ENCODE data around the gene PPM1L.

The PPM1L gene

DNA sequence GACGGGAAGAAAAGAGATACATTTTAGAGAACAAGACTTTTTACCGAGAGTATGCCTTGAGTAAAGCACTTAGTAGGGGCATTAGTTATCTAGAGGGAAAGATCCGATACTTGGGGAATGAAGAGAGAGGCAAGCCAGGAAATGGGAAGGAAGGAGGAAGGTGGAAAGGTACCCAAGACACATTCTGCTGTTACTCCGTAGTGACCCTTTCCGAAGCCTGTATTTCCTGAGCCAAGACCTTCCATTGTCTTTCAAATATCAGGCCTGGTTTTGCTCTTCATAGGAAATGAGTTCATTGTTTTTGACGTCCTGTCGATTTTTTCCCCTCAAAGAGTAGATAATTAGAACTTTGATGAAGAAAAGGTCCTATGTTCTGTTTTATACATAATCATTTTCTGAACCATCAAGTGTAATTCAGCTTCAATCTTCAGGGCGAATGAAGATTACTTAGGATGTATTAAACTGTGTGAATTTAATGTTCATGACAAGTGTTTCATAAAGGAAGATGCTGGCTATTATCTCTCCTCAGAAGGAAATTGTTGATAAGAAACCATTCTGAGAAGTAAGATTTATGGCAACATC lies 95.7 kb downstream of the PPM1L start:
- no peak for DNase-seq (ENCODE audit: low read depth in 2 of 2)

DNA sequence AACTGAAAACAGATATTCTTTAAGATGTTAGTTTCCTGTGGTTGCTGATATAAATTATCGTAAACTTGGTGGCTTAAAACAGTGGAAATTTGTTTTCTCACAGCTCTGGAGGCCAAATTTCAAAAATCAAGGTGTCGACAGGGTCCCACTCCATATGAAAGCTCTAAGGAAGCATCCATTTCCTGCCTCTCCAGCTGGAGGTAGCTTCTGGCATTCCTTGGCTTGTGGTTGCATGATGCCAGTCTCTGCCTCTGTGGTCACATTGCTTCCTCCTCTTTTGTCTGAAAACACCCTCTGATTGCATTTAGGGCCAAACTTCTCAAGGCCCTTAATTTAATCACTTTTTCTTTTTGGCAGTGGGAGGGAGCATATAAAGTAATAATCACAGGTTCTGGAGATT lies 96.8 kb downstream of the PPM1L start:
- DNase-seq (ENCODE audit: low read depth in 2 of 2): no peak

DNA sequence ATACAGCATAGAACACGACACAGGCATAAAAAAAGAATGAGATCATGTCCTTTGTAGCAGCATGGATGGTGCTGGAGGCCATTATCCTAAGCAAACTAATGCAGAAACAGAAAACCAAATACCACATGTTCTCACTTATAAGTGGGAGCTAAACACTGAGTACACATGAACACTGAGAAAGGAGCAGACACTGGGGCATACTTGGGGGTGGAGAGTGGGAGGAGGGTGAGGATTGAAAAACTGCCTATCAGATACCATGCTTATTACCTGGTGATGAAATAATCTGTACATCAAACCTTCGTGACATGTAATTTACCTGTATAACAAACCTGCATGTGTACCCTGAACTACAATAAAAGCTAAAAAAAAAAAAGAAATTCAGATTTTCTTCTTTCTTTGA lies 100.4 kb downstream of the PPM1L start:
- no peak for DNase-seq (ENCODE audit: low read depth in 2 of 2)

DNA sequence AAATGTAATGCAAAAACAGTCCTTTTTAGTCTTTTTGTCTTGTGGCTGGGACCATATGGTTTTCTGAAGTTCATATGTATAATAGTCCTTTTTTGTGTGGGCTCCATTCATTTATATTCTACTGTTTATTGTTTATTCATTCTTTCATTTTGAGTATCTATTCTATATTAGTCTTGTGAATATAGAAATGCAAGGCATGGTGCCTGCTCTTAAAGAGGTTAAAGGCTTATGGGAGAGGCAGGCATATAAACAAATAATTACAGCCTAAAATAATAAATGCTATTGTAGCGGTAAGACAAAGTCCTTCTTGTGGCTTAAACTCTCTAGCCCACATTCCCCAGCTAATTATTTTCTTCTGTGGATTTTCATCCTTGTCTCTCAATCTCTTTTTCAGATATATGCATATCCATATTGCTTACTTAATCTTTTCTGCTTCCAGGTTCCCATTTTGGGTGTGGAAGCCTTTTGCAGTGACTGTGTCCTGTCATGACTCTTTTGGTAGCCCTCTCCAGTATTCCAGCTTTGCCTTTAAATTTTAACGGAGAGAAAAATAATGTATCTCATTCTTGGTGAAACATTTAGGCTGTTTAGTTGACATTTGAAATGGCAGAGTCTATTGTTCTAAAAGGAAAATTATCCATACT lies 101.6 kb downstream of the PPM1L start:
- DNase-seq (ENCODE audit: low read depth in 2 of 2): no peak

DNA sequence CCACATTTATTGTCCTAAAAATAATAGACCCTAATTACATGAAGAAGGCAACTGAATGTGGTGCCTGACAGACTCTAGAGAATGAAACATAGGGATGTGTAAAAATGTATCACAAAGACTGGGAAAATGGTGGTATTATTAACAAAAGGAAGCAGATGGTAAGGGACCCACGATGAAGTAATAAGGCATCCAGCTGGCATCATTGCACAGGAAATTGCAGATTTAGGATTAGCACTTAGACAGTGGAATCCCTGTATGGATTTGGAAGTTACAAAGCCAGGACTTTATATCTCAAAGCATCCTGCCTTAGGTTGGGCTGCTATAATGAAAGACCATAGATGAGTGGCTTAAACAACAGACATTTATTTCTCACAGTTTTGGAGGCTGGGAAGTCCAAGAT lies 104.3 kb downstream of the PPM1L start:
- no peak for DNase-seq (ENCODE audit: low read depth in 2 of 2)

DNA sequence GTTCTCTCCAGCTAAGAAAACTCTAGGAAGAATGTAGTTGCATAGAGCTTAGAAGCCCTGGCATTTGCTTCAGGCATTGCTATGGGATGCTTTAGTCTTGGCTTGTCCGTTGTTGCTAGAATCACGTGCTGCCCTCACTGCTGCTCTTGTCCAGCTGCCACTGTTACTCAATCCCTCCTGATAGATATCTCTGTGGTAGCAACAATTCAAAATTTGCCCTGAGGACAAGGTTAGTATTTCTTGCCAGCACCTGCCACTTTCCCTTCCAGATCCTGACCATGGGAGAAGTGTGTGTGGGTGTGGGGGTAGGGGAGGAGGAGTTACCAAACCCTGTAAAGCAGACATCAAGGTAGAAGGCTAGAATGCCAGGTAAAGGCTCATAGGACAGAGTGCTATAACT lies 113.8 kb downstream of the PPM1L start:
- DNase-seq (ENCODE audit: low read depth in 2 of 2): no peak

DNA sequence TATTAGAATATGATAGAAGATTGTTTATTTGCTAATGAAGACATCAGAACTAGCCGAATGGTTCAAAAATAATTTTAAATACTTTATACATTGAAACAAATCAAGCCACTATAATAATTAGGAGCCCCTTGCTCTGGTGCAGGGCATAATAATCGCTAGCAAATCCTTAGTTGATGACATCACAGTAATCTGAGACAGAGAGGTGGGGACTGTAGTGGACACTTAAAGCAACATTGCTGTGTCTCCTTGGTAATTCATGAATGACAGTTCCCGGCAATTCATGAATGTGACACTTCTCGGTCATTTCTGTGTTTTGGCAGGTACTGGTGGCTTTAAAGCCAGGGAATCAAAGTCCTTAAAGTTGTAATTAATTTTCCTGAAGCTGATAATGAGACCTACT lies 114.3 kb downstream of the PPM1L start:
- DNase-seq (ENCODE audit: low read depth in 2 of 2): no peak

DNA sequence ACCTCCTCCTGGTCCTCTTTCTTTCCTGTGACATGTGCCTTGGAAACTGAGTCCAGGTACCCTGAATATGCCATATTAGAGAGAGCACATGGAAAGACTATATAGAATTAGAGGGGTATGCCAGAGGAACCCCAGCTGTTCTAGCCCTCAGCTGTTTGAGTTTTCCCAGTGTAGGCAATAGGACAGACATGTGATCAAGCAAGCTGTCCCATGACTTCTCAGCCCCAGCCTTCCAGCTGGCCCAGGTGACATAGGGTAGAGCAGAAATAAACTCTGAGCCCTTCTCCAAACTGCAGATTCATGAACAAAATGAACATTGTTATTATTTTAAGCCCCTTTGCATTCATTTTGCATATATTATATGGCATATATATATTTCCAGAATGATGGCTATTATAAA lies 118.7 kb downstream of the PPM1L start:
- DNase-seq (ENCODE audit: low read depth in 2 of 2): no peak

DNA sequence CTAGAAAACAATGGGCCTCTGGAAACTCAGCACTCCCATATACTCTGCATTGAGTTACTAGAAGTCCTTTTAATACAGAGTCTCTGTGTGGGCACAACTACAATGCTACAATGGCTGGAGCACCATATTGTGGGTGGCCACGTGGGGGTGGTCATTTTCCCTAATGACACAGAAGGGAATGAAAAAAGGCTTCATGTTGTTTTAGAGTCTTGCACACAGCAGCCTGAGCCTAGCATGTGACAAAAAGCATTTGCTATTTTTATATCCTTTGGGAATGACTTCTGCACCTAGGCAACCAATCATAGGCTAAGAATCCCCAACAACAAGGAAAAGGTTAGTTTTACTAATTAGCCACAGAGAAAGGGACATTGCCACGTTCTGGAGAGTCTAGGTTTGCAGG lies 120.6 kb downstream of the PPM1L start:
- DNase-seq (ENCODE audit: low read depth in 2 of 2): no peak

DNA sequence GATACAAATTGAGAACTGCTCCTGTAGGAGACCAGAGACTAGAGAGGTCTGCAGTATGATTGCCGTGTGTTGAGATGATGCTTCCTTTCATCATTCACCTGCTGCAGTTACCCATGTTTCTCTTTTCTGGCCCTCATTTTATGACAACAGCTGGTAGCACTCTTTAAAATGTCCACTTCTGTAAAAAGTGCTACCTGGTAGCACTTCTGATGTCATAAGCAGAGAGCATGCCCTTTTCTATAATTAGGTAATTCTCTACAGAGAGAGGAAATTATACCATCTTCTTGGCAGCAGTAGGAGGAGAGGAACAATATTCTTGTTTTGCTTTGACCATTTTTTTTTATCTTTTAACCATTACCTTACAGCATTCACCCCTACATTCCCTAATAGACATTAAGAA lies 123.8 kb downstream of the PPM1L start:
- no peak for DNase-seq (ENCODE audit: low read depth in 2 of 2)

DNA sequence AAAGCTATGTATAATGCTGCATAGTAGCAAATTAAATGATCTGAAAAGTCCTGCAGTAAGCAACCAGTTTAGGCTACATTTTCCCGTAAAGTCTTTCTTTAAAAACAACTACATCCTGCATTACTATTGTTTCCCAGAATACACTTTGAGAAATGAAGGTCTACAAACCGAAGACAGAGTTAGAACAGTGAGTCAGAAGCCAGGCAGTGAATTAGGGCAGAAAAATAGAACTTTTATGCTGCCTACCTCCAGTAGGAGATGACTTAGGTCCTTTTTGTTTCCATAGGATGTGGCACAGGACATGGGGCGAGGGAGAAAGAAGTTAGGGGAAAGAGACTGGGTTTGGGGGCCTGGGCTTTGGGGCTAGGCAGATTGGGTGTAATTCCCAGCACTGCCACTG lies 127.3 kb downstream of the PPM1L start:
- no peak for DNase-seq (ENCODE audit: low read depth in 2 of 2)

DNA sequence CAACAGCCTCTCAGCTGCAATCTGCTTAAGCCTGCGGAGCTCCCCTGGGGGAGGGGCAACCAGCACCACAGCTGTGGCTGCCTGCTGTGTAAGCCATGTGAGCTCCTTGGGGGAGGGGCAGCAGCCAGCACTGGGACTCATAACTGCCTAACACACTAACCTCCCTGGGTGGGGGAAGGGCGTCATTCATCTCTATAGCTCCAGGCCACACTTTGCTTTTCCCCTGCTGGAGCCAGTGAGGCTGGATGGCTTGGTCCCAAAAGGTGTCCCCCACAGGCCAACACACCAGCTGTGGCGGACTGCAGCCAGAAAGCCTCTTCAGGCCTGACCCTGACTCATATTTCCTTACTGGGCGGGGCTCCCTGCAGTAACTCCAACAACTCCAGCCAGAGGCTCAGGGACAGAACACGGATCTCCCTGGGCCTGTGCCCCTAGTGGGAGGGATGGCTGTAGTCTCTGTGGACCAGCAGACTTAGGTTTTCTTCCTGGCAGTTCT lies 129.8 kb downstream of the PPM1L start:
- no peak for DNase-seq (ENCODE audit: low read depth in 2 of 2)

DNA sequence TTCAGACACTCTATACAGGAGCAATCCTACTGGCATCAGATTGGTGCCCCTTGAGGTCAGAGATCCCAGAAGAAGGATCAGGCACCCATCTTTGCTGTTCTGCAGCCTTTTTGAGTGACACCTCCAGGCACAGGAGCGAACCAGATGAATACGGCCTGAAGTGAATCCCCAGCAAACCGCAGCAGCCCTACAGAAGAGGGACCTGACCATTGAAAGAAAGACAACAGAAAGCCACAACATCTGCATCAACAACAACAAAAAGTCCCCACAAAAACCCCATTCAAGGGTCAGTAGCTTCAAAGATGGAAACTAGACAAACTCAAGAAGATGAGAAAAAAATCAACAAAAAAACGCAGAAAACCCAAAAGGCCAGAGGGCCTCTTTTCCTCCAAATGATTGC lies 130.4 kb downstream of the PPM1L start:
- no peak for DNase-seq (ENCODE audit: low read depth in 2 of 2)

DNA sequence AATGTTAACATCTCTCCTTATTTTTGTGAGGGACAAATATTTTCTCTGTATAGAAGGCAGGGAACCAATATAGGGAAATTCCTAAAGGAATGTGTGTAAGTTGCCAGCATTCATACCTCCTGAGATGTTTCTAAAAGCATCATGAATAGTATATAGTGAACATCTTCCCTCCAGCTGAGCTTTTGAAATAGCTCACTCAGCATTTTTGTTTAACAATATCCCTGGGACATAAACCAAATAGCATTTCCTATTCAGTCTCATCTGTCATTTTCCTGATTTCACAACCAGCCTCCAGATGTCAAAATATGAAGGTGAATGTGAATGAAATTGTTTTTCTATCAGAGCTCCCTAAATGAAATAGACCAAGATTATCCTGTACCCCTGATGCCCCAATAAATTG lies 137.2 kb downstream of the PPM1L start:
- DNase-seq (ENCODE audit: low read depth in 2 of 2): no peak

DNA sequence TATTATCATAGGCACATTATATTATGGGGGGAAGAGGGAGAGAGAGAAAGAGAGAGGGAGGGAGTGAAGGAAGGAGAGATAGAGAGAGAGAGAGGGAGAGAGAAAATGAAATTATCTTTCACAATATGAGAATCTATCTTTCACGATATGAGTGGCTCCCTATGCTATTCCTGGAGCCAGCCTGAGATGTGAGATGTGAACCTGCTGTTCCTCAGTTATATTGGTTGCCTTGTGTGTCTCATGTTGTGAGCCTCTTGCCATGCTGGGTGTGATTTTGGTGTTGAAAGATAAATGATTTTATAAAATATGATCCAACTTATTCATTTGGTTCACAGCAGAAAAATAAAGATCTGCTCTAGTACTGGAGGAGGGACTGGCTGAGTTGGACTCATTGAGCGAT lies 148.7 kb downstream of the PPM1L start:
- DNase-seq (ENCODE audit: low read depth in 2 of 2): no peak

DNA sequence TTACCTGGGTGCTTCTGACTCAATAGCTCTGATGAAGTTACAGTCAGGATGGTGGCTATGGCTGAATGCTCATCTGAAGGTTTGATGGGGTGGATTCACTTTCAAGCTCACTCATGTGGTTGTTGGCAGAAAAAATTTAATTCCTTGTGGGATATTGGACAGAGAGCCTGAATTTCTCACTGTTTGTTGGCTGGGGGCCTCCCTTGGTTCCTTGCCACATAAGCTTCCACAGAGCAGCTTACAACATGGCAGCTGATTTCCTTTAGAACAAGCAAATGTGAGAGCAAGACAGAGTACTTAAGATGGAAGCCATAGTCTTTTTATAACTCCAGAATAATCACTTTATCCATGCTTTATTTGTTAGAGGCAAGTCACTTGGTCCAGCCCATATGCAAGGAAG lies 150.6 kb downstream of the PPM1L start:
- DNase-seq (ENCODE audit: low read depth in 2 of 2): no peak

DNA sequence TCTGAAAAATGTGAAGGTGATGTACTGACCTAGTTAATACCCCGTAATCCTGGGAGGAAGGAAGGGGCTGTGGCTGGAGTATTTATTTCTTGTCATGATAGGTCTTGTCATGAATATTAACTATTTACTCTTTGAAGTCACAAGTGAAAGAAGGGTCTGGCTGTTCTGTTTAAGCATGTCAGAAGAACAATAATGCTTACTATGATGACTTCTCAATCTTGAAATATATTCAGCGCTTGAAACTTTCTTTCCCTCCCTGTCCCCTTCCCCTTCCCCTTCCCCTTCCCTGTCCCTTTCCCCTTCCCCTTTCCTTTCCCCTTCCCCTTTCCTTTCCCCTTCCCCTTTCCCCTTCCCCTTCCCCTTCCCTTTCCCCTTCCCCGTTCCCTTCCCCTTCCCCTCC lies 153.9 kb downstream of the PPM1L start:
- DNase-seq (ENCODE audit: low read depth in 2 of 2): no peak

DNA sequence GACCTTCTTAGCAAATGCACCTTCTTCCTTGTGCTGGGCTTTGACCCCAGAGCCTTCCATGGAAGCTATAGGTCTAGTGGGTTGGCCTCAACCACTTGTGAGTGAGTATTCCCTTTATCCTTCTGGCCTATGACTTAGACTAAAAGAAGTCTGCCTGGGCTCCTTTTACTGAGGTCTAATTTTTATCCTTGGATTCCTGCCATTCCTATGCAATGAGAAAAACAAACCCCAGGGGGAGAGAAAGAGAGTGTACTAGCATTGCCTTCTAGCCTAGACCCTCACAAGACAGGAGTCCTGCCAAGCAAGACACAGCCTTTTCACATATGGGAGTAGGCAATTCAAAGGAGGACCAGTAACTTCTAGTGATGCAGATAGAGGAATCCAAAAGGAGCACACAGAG lies 155.4 kb downstream of the PPM1L start:
- DNase-seq (ENCODE audit: low read depth in 2 of 2): no peak

DNA sequence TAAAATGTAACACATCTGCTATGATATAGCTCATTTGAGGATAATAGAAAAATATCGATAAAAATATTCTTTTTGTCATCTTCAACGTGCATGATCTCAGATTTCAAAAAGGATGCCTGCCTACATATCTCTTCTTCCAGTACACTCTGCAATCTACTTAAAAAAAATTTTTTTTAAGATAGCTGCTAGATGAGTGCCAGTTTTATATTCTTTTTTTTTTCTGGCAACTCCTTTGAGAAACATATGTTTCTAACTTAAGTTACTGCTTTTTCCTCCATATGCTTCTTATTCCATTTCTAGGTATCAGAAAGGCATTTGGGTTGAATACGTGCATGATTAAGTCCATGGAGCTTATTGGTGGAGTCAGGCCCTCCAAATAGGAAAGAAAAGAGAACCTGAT lies 160.4 kb downstream of the PPM1L start:
- no peak for DNase-seq (ENCODE audit: low read depth in 2 of 2)

DNA sequence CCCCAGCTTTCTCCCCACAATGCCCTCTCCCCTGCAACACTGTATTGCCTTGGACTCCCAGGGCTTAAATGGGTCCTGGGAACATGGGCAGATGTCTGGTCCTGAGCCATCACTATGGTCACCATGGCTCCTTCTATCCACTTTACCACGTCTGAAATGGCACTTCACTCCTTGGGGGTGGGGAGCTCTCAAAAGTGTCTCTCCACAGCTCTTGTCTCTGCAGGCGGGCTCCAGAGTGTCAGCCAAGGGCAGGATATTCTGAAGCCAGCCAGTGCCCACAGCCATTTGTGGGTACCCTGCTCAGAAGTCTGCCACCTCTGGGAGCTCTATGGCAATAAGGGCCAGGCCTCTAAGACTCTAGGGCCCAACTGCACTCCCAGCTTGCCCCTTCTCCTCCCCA lies 163.9 kb downstream of the PPM1L start:
- DNase-seq (ENCODE audit: low read depth in 2 of 2): no peak

DNA sequence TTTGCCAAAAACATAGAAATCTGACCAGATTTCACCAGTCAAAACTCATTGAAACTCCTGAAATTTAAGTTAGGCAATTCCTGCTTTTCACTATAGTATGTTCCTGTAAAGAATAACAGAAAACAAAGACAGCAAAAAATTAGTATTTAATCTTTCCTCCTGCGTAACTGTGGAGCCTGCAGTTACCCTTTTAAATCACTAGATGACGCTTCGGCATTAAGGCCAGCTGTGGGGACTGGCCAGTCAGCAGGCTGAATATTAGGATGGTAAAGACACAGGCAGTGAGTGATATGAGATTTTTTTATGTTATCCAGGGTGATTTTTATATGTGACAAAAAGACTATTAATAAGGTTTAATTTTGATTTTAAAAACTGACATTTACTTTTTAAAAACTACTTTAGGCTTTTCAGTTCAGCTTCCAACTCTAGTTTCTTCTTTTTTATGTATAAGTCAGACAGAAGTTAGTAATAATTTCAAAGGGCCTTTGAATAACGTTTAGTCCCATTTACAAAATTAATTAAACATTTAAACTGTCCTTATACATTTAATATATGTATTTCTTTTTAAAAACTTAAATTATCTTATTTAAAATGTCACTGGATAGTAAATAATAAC lies 165.1 kb downstream of the PPM1L start:
- DNase-seq (ENCODE audit: low read depth in 2 of 2): no peak

DNA sequence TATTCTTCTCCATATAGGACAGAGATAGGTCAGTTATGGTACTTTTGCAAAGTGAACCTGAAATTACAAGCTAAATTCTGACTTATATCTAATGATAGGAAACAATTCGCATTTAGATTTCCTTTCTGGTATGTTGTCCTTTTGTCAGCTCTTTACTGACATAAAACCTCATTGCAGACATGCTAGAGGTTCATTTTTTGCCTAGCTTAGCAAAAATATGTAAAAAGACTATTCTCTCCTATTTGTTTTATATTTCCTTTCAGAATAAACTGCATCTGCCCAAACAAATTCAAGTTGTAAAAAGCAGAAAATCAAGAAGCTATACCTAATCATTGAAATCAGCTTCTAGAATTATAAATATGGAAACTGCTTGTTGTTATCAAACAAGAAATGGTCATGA lies 168.7 kb downstream of the PPM1L start:
- DNase-seq (ENCODE audit: low read depth in 2 of 2): no peak

DNA sequence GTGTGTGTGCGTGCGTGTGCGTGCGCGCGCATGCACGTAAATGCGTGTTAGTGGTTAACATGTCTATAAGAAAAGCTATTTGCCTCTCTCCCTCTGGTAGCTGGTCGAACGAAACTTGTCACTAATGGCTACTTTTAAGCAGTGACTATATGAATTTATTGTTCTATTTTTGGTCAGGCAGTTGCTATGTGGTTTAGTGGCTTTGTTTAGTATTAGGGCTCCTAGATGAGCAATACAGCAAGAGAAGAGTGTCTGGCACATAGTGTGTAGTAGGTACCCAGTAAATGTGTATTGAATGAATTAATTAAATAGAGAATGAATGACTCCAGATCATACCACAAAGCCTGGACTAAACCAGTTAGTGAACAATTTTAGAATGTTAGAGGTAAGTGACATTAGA lies 171.6 kb downstream of the PPM1L start:
- DNase-seq (ENCODE audit: low read depth in 2 of 2): no peak

Data from stimulated activated CD8-positive, alpha-beta memory T cell treated with anti-CD3 and anti-CD28 coated beads, Interleukin-7, amount 100 ng/mL, for 4 hours (primary cell).